Measurements from ENCODE around the gene CCN5. TPM values are rescaled to one million over a fixed set of nuclear protein-coding genes. Genes with fewer than 3 reads are reported as not detected.

Gene CCN5
- total and polyA plus RNA-seq, 2 of the 8 experiments (the other 6 are each of a cell fraction or from before 2014, with no cell fraction given) = not detected

DNA sequence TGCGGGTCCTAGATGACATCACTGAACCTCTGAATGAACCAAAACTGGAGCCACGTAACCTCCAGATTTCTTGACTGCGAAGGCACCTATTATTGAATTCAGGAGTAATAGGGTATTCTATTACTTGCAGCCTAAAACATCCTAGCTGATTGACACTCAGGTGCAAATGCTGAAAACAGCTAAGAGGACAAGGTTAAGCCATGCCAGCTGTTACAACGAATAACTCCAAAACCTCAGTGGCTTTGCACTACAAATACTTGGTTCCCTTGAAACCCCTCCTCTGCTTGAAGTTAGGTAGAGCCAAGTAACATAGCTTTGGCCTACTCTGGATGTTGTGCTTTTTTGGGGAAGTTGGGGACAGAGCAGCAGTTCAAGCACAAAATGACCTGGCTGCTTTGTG lies 21.0 kb upstream of the CCN5 start (continued):
- TF ChIP-seq CHD7 (IDR thresholded peaks at IDR 0.05; ENCODE audit: insufficient replicate concordance, low read length) = no peak
- TF ChIP-seq SUZ12 (IDR thresholded peaks at IDR 0.05; ENCODE audit: low read length) = no peak
- no peak for TF ChIP-seq MAFK (IDR thresholded peaks at IDR 0.05; ENCODE audit: low read depth, low read length)
- no peak for TF ChIP-seq ATF2 (IDR thresholded peaks at IDR 0.05; ENCODE audit: low read length)
- no peak for TF ChIP-seq POU5F1 (IDR thresholded peaks at IDR 0.05; ENCODE audit: low read depth, low read length)
- TF ChIP-seq PHF8 (conservative IDR thresholded peaks at IDR 0.05; ENCODE audit: low read depth, low read length) = no peak
- TF ChIP-seq SIX5 (IDR thresholded peaks at IDR 0.05; ENCODE audit: low read depth, low read length) = no peak
- TF ChIP-seq RXRA (IDR thresholded peaks at IDR 0.05; ENCODE audit: insufficient read depth, low read depth, low read length) = no peak
- no peak for TF ChIP-seq RNF2 (IDR thresholded peaks at IDR 0.05; ENCODE audit: borderline replicate concordance, low read depth, low read length, missing control alignments, poor library complexity, severe bottlenecking)
- no peak for TF ChIP-seq KDM1A (IDR thresholded peaks at IDR 0.05; ENCODE audit: borderline replicate concordance, low read length)

All from H1 (cell line).